ENCODE data around the gene NUAK2.

DNA sequence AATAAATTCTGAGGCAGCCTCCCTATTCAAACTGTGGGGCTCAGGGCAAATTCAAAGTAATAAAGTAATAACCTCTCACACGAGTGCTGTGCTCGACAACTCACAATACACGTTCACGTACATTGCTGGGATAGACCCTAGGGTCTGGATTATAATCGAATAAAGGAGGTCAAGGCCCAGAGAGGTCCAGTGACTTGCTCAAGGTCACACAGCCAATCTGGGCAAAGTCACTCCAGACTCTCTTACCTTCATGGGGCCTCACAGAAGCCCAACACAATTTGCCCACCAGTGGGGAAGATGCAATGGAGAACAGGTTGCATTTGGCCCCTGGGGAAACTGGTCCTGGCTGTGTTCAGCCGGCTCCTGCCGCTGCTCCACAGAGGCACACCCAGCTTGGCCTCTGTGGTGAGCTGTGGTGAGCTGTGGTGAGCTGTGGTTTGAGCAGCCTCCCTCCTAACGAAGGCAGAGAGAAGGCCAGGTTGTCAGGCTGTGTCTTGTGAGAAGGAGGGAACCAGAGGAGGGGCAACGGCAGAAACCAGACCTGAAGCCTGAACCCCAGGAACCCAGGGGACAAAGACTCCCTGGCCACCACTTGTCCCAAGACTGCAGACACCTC lies 35.1 kb downstream of the NUAK2 start:
- TF ChIP-seq, protein P1, sequence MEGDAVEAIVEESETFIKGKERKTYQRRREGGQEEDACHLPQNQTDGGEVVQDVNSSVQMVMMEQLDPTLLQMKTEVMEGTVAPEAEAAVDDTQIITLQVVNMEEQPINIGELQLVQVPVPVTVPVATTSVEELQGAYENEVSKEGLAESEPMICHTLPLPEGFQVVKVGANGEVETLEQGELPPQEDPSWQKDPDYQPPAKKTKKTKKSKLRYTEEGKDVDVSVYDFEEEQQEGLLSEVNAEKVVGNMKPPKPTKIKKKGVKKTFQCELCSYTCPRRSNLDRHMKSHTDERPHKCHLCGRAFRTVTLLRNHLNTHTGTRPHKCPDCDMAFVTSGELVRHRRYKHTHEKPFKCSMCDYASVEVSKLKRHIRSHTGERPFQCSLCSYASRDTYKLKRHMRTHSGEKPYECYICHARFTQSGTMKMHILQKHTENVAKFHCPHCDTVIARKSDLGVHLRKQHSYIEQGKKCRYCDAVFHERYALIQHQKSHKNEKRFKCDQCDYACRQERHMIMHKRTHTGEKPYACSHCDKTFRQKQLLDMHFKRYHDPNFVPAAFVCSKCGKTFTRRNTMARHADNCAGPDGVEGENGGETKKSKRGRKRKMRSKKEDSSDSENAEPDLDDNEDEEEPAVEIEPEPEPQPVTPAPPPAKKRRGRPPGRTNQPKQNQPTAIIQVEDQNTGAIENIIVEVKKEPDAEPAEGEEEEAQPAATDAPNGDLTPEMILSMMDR (IDR thresholded peaks at IDR 0.05; ENCODE audit: poor library complexity, severe bottlenecking): no peak
- TF ChIP-seq POLR2AphosphoS5 (IDR thresholded peaks at IDR 0.05): no peak
- no peak for TF ChIP-seq EP300 (conservative IDR thresholded peaks at IDR 0.05; ENCODE audit: poor library complexity, severe bottlenecking)
- TF ChIP-seq EZH2 (IDR thresholded peaks at IDR 0.05; ENCODE audit: borderline replicate concordance, insufficient read depth, low read length, poor library complexity, severe bottlenecking): no peak
- no peak for TF ChIP-seq MXI1 (conservative IDR thresholded peaks at IDR 0.05; ENCODE audit: poor library complexity, severe bottlenecking)
